Stimulated activated CD4-positive, alpha-beta T cell treated with anti-CD3 and anti-CD28 coated beads, TNF-alpha, amount 100 ng/mL, for 24 hours (primary cell): ENCODE data around the gene ADGRB2.

Experiments
- DNase-seq, 3 experiments: peaks; one replicate each; pipeline ENCODE4 v3.0.0-alpha.2; 2020; ENCODE audit warnings: low read depth in 3 of 3

ADGRB2 gene, protein sequence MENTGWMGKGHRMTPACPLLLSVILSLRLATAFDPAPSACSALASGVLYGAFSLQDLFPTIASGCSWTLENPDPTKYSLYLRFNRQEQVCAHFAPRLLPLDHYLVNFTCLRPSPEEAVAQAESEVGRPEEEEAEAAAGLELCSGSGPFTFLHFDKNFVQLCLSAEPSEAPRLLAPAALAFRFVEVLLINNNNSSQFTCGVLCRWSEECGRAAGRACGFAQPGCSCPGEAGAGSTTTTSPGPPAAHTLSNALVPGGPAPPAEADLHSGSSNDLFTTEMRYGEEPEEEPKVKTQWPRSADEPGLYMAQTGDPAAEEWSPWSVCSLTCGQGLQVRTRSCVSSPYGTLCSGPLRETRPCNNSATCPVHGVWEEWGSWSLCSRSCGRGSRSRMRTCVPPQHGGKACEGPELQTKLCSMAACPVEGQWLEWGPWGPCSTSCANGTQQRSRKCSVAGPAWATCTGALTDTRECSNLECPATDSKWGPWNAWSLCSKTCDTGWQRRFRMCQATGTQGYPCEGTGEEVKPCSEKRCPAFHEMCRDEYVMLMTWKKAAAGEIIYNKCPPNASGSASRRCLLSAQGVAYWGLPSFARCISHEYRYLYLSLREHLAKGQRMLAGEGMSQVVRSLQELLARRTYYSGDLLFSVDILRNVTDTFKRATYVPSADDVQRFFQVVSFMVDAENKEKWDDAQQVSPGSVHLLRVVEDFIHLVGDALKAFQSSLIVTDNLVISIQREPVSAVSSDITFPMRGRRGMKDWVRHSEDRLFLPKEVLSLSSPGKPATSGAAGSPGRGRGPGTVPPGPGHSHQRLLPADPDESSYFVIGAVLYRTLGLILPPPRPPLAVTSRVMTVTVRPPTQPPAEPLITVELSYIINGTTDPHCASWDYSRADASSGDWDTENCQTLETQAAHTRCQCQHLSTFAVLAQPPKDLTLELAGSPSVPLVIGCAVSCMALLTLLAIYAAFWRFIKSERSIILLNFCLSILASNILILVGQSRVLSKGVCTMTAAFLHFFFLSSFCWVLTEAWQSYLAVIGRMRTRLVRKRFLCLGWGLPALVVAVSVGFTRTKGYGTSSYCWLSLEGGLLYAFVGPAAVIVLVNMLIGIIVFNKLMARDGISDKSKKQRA (N-terminal part only)

DNA sequence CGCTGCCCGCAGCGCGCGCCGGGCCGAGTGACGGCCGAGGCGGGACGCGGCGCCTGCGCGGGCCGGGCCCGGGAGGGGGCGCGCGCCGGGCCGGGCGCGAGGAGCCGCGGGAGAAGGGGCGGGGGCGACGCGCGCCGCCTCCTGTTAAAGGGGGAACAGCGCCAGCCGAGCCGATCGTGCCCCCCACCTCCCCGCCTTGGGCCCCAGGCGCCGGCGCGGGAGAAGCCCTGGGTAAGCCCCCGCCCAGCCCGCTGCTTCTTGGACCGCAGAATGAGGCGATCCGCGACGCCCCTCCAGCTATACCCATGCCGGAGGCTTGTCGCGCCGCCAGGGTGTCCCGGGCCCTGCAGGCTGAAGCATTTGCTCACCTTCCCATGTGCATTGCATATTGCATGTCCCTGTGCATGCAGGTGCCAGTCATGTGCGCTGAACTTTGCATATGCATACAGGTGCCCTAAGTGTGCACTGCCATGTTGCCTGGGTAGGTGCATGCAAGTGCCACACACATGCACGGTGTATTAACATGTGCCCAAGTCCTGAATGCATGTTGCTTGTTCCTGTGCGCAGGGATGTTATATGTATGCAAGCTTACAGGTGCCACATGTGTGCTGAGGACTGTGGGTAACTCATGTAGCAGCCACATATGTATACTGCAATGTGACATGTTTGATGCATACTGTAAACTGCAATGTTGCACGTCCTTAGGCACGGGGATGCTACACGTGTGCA, at the start of gene ADGRB2:
Gene ADGRB2, minus strand, starts transcription at position 29 of the 729 bp plus-strand sequence. CDS start 7,119 bp downstream, outside the sequence.
- no peak for DNase-seq

DNA sequence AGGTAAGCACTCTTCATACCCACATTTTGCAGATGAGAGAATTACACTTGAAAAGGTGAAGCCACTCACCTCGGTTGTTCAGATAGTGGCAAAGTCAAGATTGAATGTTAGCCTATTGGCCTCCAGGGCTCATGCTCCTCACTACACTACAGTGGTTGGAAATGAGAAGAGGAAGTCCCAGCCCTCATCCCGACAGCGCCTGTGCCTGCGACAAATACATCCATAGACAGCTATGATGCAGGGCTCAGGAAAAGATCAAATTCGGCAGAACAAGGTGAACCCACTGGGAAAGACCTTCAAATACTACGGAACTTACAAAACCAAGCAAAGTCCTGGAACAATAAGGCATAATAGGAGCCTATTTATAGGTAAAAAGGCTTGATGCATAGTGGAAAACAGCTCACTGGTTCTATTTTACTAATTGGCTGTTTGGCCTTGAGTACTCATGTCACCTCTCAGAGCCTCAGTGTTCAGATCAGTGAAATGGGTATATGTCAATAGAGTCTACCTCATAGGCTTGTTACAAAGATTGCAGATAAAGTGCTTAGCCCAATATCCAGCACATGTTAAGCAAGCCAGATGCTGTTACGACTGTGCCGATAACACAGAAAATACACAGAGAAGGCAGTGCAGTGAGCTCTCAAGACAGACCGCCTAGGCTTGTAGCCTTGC, 48.2 kb upstream of the ADGRB2 start:
- no peak for DNase-seq

DNA sequence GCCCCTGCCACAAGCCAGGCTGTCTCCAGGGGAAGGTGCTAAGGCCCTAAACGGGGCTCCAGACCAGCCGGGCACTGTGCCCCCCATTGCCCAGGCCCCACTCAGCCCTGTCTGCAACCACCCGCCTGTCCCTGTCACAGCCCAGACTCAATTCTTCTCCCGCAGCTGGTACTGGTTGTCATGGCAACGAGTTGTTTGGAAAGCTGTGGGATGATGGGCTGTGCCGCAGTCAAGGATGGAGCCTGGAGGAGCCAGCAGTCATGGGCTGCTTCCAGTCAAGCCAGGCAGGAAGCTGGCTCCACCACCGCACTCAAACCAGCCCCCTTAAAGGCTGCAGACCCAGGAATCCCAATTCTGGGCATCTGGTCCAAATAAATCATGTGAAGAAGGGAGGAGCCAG, 47.5 kb upstream of the ADGRB2 start:
- DNase-seq = no peak

DNA sequence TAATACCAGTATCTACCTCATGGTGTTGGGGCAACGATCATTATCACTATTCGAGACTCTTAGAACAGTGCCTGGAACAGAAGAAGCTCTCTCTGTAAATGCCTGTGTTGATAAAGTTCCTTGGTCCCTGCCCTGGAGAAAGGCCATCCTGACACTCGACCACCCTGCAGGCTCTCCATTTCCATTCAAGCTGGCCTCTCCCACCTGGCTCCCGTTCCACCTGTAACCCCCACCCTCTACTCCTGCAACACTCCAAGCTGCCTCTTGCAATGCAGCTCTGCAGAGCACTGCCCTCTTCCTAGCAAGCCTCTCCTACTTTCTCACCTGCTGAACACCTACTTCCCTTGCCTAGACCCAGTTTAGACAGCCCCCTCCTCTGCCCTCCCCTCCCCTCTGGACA, 45.6 kb upstream of the ADGRB2 start:
- DNase-seq = no peak

DNA sequence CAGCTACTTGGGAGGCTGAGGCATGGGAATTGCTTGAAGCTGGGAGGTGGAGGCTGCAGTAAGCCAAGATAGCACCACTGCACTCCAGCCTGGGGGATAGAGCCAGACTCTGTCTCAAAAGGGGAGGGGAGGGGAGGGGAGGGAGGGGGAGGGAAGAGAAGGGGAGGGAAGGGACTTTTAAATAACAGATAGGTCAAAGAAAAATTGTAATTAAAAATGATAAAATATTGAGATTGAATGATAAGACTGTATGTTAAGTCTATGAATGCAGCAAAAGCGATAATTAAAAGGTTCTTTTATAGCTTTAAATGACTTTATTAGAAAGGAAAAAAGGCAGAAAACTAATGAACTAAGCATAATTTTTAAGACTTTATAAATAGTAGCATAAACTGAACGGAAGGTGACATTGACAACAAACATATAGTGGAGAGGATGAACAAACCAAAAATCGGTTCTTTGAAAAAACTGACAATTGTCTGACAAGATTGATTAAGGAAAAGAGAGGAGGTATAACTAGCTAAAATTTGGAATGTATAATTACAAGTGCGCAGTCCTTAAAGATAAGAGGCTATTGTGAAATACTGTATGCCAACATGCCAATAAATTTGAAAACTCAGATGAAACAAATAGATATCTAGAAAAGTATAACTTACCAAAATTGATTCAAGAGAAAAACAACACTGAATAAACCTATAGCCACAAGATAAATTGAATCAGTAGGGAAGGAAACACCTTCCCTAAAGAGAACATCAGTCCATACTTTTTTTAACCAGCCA, 43.3 kb upstream of the ADGRB2 start:
- DNase-seq = no peak

DNA sequence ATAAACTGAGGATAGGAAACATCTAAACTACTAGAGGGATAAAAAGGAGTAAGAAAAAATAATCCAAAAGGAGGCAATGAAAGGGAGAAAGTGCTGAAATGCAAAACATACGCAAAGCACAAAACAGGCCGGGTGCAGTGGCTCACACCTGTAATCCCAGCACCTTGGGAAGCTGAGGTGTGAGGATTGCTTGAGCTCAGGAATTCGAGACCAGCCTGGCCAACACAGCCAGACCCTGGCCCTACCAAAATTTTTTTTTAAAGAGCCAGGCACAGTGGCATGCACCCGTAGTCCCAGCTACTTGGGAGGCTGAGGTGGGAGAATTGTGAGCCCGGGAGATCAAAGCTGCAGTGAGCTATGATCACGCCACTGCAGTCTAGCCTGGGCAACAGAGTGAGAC, 41.2 kb upstream of the ADGRB2 start:
- DNase-seq = no peak

DNA sequence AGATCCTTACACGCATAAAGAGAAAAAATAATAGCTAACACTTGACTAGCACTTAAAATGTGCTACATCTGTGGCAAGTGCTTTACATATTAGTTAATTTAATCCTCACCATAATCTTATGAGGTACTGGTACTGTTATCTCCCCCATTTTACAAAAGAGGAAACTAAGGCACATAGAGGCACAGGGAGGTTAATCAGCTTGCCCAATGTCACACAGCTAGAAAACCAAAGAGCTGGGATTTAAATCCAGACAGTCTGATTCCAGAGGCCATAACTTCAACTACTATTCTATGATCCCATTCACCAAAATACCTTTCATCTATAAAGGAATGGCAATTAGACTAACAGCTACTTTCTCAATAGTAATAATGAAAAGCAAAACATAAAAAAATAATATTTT, 40.0 kb upstream of the ADGRB2 start:
- no peak for DNase-seq

DNA sequence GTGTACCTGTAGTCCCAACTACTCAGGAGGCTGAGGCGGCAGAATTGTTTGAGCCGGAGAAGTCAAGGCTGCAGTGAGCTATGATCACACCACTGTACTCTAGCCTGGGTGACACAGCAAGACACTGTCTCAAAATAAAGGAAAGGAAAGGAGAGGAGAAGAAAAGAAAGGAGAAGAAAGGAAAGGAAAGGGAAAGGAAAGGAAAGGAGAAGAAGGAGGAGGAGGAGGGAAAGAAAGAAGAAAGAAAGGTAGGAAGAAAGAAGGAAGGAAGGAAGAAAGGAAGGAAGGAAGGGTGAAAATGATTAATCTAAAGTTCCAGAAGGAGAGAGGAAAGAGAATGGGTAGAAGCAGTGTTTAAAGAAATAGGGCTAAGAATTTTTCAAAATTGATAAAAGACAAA, 39.5 kb upstream of the ADGRB2 start:
- DNase-seq = no peak

DNA sequence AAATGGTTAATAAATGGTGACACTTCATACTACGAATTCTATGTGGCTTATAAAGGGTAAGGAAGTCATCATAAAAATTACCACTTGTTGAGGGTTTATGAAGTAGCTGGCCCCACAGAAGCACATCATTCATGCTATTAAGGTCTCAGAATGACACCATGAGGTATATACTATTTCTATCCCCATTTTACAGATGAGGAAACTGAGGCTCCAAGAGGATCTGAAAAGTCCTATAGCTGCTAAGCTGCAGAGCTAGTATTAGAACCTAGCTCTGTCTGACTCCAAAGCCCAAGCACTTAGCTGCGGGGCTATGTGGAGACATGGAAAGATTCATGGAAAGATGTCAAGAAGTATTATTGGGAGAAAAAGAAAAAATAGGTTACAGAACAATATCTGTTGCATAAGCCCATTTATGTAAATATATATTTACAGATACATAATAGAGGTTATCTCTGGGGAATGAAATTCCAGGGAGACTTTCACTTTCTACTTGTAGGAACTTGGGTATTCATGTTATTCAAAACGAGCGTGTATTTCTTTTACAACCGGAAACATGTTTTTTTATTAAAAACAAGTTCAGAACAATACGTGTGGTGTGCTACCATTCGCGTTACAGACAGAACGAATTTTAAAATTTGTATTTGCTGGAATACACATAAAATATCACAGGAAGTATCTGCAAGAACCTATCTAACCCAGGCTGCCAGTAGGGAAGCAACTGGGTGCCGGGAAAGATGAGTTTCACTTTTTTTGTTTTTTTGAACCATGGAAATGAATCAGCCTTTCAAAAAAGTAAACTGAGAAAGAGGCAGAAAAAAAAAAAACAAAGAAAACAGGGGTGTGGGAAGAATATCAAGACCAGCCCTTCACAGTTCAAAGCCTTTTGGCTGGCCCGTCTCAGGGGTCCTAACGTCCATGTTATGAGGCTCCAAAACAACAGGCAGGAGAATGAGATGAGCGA, 38.3 kb upstream of the ADGRB2 start:
- no peak for DNase-seq

DNA sequence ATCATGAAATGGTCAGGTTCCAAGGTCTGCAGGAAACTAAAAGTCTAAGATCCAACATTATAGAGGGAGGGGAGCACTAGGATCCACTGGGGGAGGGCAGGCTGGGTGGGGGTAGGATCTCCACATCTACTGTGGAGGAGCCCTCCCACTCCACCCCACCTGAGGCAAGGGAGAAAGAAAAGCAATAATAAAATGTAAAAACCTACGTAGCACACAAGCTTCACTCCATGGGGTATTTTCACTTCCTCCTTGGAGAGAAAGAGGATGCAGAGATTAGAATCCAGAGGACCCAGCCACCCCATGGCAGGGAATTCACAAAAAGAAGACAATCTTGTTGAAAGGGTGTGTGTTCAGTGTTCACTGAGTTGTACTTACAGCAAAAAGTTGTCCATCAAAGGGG, 37.3 kb upstream of the ADGRB2 start:
- no peak for DNase-seq

DNA sequence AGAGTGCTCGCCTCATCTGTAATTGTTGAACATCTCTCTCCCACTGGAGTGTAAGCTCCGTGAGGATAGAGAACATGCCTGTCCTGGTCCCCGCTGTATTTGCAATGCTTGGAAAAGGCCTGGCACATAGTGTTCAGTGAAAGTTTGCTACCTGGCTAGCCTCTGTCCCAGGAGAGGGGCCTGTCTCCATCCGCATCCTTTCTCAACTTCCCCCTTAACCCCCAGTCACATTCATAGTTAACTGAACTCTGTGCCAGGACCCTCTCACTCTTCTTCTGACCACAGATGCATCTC, 36.5 kb upstream of the ADGRB2 start:
- no peak for DNase-seq

DNA sequence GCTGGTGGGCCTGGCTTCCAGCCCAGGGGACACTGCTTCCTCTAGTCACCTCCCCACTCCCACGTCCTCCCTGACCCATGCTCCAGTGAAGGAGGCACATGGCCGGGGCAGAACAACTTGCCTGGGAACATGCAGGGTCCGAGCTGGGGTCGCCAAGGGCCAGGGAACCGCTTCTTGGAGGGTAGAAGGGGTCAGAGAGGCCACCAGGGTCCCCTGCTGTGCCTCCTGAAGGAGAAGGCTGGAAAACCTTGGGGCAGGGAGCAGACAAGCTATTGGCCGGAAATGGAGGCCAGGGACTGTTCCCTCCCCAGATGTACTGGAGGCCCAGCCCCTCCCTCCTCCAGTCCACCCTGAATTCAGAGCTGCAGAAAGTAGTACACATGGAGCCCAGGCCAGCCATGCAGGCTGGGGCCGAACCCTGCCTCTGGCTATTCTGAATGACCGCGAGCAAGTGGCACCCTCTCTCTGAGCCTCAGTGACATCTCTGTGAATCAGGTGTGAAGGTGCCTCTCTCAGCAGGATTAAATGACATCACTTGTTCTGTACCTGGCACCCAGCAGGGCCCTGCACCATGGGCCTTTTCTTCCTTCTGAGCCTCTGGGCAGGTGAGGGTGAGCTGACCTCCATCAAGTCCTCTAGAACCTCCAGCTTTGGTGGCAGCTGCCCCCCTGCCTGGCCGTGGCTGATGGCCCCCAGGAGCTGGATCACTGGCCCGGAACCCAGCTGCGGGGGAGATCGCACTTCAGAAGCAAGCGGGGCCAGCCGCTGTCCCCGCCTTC, 35.9 kb upstream of the ADGRB2 start:
- no peak for DNase-seq

DNA sequence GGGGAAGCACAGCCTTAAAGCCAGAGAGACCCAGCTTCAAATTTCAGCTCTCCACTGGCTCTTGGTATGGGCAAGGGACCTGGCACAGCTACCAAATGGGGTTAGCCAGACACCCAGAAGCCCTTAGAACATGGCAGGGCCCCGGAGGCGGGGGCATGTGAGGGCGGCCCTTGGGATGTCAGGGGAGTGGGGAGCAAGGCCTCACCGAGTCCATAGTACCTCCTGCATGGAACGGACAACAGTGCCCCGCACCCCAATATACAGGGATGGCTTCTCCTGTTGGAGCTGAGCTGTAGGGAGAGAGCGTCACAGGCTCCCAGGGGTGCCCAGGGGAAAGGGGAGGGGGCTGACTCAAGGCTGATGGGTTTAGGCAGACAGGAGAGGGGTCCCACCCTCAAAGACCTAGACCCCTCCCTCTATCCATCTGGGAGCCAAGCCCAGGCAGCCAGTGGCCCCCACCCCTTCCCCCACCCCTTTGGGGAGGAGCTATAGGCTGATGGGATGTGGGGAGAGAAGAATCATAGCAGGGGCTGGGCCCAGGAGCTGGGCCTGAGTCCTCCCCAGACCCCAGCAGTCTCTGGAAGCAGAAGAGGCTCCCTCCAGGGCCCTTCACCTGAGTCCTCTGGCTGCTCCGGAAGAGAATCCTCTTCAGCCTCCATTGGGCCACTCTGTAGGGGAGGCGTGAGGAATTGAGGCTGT, 35.2 kb upstream of the ADGRB2 start:
- DNase-seq = no peak

DNA sequence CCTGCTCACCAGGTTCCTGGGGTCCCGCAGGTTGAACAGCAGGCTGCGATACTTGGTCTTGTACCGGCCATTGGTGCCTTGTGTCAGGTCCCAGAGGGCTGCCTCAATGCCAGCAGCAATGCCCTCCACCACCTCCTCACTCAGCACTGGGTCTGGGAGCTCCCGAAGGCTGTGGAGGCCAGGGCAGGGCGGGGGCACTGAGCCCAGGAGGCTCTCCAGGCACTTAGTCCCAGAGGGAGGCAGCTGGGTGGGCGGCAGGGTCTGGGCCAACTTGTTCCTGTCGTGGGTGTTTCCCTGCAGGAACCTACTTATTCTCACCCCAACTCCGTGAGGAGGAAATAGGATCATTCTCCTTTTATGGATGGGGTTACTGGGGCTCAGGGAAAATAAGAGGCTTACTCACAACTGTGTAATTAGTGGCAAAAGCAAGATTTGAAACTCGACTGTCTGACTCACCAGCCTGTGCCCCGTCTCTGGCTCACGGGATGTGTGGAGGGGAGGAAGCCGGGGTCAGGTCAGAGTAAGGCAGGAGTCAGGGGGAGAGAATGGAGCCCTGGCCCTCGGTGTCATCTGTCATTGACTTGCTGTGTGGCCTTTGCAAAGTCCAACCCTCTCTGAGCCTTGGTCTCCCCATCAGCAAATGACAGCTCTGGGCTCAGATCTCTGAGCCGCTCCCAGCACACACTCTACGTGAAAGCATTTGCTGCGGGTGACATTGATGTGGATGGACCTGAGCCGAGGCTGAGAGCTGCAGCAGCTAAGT, 34.5 kb upstream of the ADGRB2 start:
- peak in 1 of 3 experiments; percentile 41 for DNase-seq

DNA sequence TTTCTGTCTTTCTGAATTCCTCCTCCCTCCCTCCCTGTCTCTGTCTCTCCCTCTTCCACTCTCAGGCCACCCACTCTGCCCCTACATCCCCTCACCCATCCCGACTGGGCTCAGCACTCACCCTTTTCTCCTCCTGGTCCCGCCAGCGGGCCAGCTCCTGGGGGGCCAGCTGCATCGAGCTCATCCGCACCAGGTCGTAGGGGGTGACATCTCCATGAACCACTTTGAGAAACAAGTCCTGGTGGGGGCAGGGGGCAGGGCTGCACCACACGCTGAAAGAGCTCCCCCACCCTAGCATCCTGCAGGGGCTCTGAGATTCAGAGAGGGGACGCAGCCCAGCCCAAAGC, 33.9 kb upstream of the ADGRB2 start:
- DNase-seq = no peak

DNA sequence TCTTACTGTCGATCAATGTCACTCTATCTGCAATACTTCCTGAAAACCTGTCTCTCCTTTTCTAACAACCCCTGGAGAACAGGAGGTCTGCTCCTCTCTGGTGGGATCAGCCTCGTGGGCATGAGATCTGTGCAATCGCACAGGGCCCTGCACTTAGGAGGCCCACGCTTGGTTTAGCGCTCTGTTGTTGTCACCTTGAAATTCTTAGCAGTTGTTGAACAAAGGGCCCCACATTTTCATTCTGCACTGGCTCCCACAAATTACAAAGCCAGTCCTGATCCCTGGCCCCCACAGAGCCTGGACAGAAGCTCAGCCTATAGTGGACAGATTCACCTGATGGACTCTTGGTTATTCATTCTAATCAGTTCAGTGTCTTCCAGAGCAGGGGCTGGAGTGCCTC, 33.1 kb upstream of the ADGRB2 start:
- no peak for DNase-seq

DNA sequence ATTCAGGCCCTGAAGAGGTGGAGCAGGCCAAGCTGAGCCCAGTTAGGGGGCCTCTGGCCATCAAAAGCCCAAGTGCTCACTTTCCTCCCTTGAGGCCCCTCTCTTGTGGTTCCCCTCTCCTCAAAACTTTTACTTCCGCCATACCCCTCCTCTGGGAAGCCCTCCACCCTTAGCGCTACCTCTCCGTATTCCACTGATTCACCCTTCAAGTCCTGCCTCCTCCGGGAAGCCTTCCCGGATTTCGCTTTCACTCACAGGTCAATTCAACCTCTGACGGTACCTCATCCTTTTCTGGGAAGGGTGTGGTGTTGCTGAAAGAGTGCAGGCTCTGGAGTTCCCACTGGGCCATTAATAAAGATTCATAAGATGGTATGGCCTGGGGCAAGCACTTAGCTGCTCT, 32.6 kb upstream of the ADGRB2 start:
- no peak for DNase-seq
